HEK293 (cell line): ENCODE measurements around the gene OSBP.
A peak's percentile ranks its signal among the peaks of the same experiment; 100 is the strongest.

Experiments used
- CTCF ChIA-PET: fragments of 350-600 bp; formaldehyde crosslinking; extraction: SDS; loops from one replicate; lab custom pipeline; 2021; ENCODE audit warnings: antibody characterized with exemption; lab: Yijun Ruan, JAX
- POLR2A ChIA-PET: fragments of 300-600 bp; formaldehyde crosslinking; extraction: SDS; loops from one replicate; lab custom pipeline; 2020; ENCODE audit warnings: antibody characterized with exemption, inconsistent platforms; lab: Yijun Ruan, JAX
- H3K27ac ChIP-seq: fragments of 200-500 bp; sonication (Bioruptor generic); 2 replicates; pipeline ENCODE4 v1.5.1; 2014; ENCODE audit warnings: low read depth, low read length, control low read depth, inconsistent platforms; ENCODE audit errors: extremely low read depth
- H3K36me3 ChIP-seq, 2 experiments: fragments of 200-500 bp in 1 of 2; sonication (Bioruptor generic) in 1 of 2; 1 replicate in 1 of 2; 2 replicates in 1 of 2; pipeline ENCODE4 v1.5.1; 2014 to 2017; ENCODE audit warnings: inconsistent platforms in 2 of 2, low read length in 2 of 2; ENCODE audit not compliant: control insufficient read depth in 2 of 2, insufficient read depth in 1 of 2
- H3K4me1 ChIP-seq: fragments of 200-500 bp; sonication (Bioruptor generic); 2 replicates; pipeline ENCODE4 v1.5.1; 2014; ENCODE audit warnings: mild to moderate bottlenecking, low read length, inconsistent platforms; ENCODE audit not compliant: control insufficient read depth, insufficient read depth
- H3K4me3 ChIP-seq: 2 replicates; pipeline ENCODE4 v1.5.1; 2011; ENCODE audit warnings: low read depth, mild to moderate bottlenecking, control low read depth, low read length, moderate library complexity
- H3K9me3 ChIP-seq: fragments of 200-500 bp; sonication (Bioruptor generic); 2 replicates; pipeline ENCODE4 v1.5.1; 2014; ENCODE audit warnings: low read depth, low read length, inconsistent platforms; ENCODE audit not compliant: control insufficient read depth, insufficient read depth
- EGR2 ChIP-seq: fragments of 450-650 bp; formaldehyde crosslinking; IDR thresholded peaks from 2 replicates; pipeline ENCODE4 v1.5.1; 2016; ENCODE audit warnings: low read depth, missing biosample characterization, missing genetic modification characterization
- KLF1 ChIP-seq: fragments of 450-650 bp; formaldehyde crosslinking; IDR thresholded peaks from 2 replicates; pipeline ENCODE4 v1.5.1; 2016; ENCODE audit warnings: missing biosample characterization, missing genetic modification characterization
- KLF9 ChIP-seq: fragments of 450-650 bp; formaldehyde crosslinking; IDR thresholded peaks from 2 replicates; pipeline ENCODE4 v1.5.1; 2016; ENCODE audit warnings: missing biosample characterization, missing genetic modification characterization, low read depth
- PRDM1 ChIP-seq: fragments of 450-650 bp; formaldehyde crosslinking; IDR thresholded peaks from 2 replicates; pipeline ENCODE4; 2016; ENCODE audit warnings: missing biosample characterization, missing genetic modification characterization
- SP2 ChIP-seq: fragments of 450-650 bp; formaldehyde crosslinking; IDR thresholded peaks from 2 replicates; pipeline ENCODE4 v1.5.1; 2016; ENCODE audit warnings: missing biosample characterization, missing genetic modification characterization
- TRIM28 ChIP-seq: IDR thresholded peaks from 2 replicates; pipeline ENCODE4 v1.6.1; 2011; ENCODE audit warnings: low read length, control low read depth, borderline replicate concordance
- ZFHX2 ChIP-seq: fragments of 450-650 bp; formaldehyde crosslinking; conservative IDR thresholded peaks from 2 replicates; pipeline ENCODE4 v1.5.1; 2016; ENCODE audit warnings: missing biosample characterization, missing genetic modification characterization
- ZFP37 ChIP-seq: fragments of 450-650 bp; formaldehyde crosslinking; IDR thresholded peaks from 2 replicates; pipeline ENCODE4 v1.5.1; 2016; ENCODE audit warnings: missing biosample characterization, missing genetic modification characterization
- ZFP69B ChIP-seq: fragments of 450-650 bp; formaldehyde crosslinking; IDR thresholded peaks from 2 replicates; pipeline ENCODE4 v1.5.1; 2016; ENCODE audit warnings: missing biosample characterization, missing genetic modification characterization
- ZNF112 ChIP-seq: fragments of 450-650 bp; formaldehyde crosslinking; IDR thresholded peaks from 2 replicates; pipeline ENCODE4 v1.5.0; 2017; ENCODE audit warnings: missing biosample characterization, missing genetic modification characterization
- ZNF121 ChIP-seq: fragments of 450-650 bp; formaldehyde crosslinking; IDR thresholded peaks from 2 replicates; pipeline ENCODE4 v1.5.1; 2016; ENCODE audit warnings: missing biosample characterization, missing genetic modification characterization
- ZNF169 ChIP-seq: fragments of 450-650 bp; formaldehyde crosslinking; IDR thresholded peaks from 2 replicates; pipeline ENCODE4 v1.5.1; 2016; ENCODE audit warnings: missing biosample characterization, missing genetic modification characterization
- ZNF274 ChIP-seq, 2 experiments: fragments of 200-500 bp in 1 of 2; fragments of 450-650 bp in 1 of 2; sonication (Bioruptor generic) in 1 of 2; formaldehyde crosslinking in 1 of 2; IDR thresholded peaks; 2 replicates each; pipeline versions ENCODE4 v1.5.1 to v1.6.1; 2014 to 2016; ENCODE audit warnings: borderline replicate concordance in 1 of 2, inconsistent platforms in 1 of 2, low read length in 1 of 2, missing biosample characterization in 1 of 2, missing genetic modification characterization in 1 of 2
- ZNF335 ChIP-seq: fragments of 450-650 bp; formaldehyde crosslinking; conservative IDR thresholded peaks from 2 replicates; pipeline ENCODE4 v1.5.1; 2016; ENCODE audit warnings: missing biosample characterization, missing genetic modification characterization
- ZNF629 ChIP-seq: fragments of 450-650 bp; formaldehyde crosslinking; IDR thresholded peaks from 2 replicates; pipeline ENCODE4 v1.5.1; 2017; ENCODE audit warnings: missing biosample characterization, missing genetic modification characterization
- ZNF660 ChIP-seq: fragments of 450-650 bp; IDR thresholded peaks from 2 replicates; pipeline ENCODE4 v1.5.1; 2018; ENCODE audit warnings: missing biosample characterization, mild to moderate bottlenecking, missing genetic modification characterization
- TF ChIP-seq, protein P1 (sequence below): fragments of 450-650 bp; formaldehyde crosslinking; IDR thresholded peaks from 2 replicates; pipeline ENCODE4 v1.5.1; 2016; ENCODE audit warnings: missing biosample characterization, missing genetic modification characterization
- TF ChIP-seq, protein P2 (sequence below): fragments of 450-650 bp; formaldehyde crosslinking; IDR thresholded peaks from 2 replicates; pipeline ENCODE4 v1.5.1; 2016; ENCODE audit warnings: missing biosample characterization, missing genetic modification characterization
- TF ChIP-seq, protein P3 (sequence below): fragments of 450-650 bp; formaldehyde crosslinking; IDR thresholded peaks from 2 replicates; pipeline ENCODE4 v1.5.1; 2016; ENCODE audit warnings: missing biosample characterization, missing genetic modification characterization
- TF ChIP-seq, protein P4 (sequence below): fragments of 450-650 bp; formaldehyde crosslinking; optimal IDR thresholded peaks from 2 replicates; pipeline ENCODE3; 2016; ENCODE audit warnings: missing biosample characterization, mild to moderate bottlenecking, missing genetic modification characterization

Gene OSBP

DNA sequence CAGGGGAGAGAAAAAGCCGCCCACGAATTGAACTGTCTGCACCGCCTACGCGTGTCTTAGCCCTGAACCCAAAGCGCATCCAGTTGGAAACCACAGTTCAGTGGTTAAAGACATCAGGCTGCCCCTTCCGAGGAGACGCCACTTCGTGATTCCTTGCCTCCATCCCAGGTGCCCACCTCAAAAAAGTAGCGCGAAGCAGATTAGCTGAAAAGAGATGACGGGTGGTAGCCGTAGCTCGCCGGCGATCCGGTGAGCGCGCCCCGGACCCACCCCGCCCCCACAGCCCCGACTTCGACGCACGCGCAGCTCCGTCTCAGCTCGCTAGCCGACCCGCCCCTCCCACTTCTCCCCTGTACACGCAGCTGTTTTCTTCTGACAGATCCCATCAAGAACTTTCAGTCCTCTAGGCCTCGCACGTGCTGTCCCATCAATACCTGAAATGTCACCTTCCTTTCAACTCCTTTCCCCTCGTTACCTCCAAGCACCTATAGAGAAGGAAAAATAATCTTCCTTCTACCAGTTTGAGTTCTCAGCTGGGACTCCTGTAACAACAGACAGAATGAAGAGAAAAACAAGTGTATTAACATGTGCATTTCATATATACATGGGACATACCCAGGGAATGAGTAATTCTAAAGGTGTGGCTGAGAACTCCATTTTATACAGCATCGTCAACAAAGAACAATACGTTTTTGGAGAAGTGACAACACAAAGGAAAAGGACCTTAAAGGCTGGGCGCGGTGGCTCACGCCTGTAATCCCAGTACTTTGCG lies 54.7 kb downstream of the OSBP start:
- Histone ChIP-seq H3K36me3 (no peaks in the 10 kb centered on the region), H3K4me3 (peak overlapping the region; percentile 70), H3K4me1 (no peaks in the 10 kb centered on the region), H3K9me3 (no peaks in the 10 kb centered on the region), H3K27ac (peak overlapping the region; percentile 18)
- POLR2A ChIA-PET: interaction anchor here (0.6 to 1.8 kb wide), 5 partner anchors 9 to 108 kb away, joined by 3 to 14 read pairs (median 3); partner anchors contain the start of genes OSBP and PATL1
- CTCF ChIA-PET: interaction anchor here (0.6 to 1.2 kb wide), 2 partner anchors 108 to 1215 kb away, joined by 3 to 4 read pairs; partner anchors contain the start of gene PATL1
- peak; percentile 52 for TF ChIP-seq ZNF335 (tag by site-specific recombination)
- no peak for TF ChIP-seq ZNF629 (tag by site-specific recombination)
- TF ChIP-seq, protein P1, sequence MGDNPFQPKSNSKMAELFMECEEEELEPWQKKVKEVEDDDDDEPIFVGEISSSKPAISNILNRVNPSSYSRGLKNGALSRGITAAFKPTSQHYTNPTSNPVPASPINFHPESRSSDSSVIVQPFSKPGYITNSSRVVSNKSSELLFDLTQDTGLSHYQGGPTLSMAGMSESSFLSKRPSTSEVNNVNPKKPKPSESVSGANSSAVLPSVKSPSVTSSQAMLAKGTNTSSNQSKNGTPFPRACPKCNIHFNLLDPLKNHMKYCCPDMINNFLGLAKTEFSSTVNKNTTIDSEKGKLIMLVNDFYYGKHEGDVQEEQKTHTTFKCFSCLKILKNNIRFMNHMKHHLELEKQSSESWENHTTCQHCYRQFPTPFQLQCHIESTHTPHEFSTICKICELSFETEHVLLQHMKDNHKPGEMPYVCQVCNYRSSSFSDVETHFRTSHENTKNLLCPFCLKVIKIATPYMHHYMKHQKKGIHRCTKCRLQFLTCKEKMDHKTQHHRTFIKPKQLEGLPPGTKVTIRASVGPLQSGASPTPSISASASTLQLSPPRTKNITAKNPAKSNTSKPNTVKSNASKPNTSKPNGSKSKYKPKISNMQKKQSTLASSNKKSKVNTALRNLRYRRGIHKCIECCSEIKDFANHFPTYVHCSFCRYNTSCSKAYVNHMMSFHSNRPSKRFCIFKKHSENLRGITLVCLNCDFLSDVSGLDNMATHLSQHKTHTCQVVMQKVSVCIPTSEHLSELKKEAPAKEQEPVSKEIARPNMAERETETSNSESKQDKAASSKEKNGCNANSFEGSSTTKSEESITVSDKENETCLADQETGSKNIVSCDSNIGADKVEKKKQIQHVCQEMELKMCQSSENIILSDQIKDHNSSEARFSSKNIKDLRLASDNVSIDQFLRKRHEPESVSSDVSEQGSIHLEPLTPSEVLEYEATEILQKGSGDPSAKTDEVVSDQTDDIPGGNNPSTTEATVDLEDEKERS: no peak
- no peak for TF ChIP-seq ZNF169
- 0 out of 2 replicates have a peak, but pooled peaks have one; percentile 8 for TF ChIP-seq SP2 (tag by site-specific recombination)
- TF ChIP-seq, protein P2, sequence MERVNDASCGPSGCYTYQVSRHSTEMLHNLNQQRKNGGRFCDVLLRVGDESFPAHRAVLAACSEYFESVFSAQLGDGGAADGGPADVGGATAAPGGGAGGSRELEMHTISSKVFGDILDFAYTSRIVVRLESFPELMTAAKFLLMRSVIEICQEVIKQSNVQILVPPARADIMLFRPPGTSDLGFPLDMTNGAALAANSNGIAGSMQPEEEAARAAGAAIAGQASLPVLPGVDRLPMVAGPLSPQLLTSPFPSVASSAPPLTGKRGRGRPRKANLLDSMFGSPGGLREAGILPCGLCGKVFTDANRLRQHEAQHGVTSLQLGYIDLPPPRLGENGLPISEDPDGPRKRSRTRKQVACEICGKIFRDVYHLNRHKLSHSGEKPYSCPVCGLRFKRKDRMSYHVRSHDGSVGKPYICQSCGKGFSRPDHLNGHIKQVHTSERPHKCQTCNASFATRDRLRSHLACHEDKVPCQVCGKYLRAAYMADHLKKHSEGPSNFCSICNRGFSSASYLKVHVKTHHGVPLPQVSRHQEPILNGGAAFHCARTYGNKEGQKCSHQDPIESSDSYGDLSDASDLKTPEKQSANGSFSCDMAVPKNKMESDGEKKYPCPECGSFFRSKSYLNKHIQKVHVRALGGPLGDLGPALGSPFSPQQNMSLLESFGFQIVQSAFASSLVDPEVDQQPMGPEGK (tag by site-specific recombination): peak; percentile 32
- peak; percentile 78 for TF ChIP-seq ZFHX2
- TF ChIP-seq PRDM1 (tag by site-specific recombination): peak; percentile 79
- peak; percentile 36; the same call in 1 of the 2 replicates for TF ChIP-seq KLF9 (tag by site-specific recombination)
- TF ChIP-seq ZFP37 (tag by site-specific recombination): 0 out of 2 replicates have a peak, but pooled peaks have one; percentile 15
- no peak for TF ChIP-seq ZNF660 (tag by site-specific recombination)
- 0 out of 2 replicates have a peak, but pooled peaks have one; percentile 5 for TF ChIP-seq TRIM28
- TF ChIP-seq ZNF274 (IDR thresholded peaks at IDR 0.05; ENCODE audit: low read length): no peak
- TF ChIP-seq ZNF274 (tag by site-specific recombination; IDR thresholded peaks at IDR 0.05; ENCODE audit: borderline replicate concordance): peak; percentile 44; the same call in 1 of the 2 replicates
- TF ChIP-seq, protein P3, sequence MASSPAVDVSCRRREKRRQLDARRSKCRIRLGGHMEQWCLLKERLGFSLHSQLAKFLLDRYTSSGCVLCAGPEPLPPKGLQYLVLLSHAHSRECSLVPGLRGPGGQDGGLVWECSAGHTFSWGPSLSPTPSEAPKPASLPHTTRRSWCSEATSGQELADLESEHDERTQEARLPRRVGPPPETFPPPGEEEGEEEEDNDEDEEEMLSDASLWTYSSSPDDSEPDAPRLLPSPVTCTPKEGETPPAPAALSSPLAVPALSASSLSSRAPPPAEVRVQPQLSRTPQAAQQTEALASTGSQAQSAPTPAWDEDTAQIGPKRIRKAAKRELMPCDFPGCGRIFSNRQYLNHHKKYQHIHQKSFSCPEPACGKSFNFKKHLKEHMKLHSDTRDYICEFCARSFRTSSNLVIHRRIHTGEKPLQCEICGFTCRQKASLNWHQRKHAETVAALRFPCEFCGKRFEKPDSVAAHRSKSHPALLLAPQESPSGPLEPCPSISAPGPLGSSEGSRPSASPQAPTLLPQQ (tag by site-specific recombination): 0 out of 2 replicates have a peak, but pooled peaks have one; percentile 1
- TF ChIP-seq, protein P4, sequence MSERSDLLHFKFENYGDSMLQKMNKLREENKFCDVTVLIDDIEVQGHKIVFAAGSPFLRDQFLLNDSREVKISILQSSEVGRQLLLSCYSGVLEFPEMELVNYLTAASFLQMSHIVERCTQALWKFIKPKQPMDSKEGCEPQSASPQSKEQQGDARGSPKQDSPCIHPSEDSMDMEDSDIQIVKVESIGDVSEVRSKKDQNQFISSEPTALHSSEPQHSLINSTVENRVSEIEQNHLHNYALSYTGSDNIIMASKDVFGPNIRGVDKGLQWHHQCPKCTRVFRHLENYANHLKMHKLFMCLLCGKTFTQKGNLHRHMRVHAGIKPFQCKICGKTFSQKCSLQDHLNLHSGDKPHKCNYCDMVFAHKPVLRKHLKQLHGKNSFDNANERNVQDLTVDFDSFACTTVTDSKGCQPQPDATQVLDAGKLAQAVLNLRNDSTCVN (tag by site-specific recombination): peak; percentile 63
- no peak for TF ChIP-seq ZNF112
- TF ChIP-seq EGR2 (tag by site-specific recombination): peak; percentile 67
- TF ChIP-seq ZFP69B (tag by site-specific recombination): no peak
- TF ChIP-seq ZNF121 (tag by site-specific recombination): no peak
- TF ChIP-seq KLF1: 0 out of 2 replicates have a peak, but pooled peaks have one; percentile 52
